Endothelial cell of umbilical vein (primary cell): ENCODE data around the gene RHOA.

Experiments
- CTCF ChIP-seq, 2 donors: IDR thresholded peaks; 1 replicate in 1 of 2; 2 replicates in 1 of 2; pipeline ENCODE4 v1.5.1; 2011; ENCODE audit warnings: low read length in 2 of 2, mild to moderate bottlenecking in 2 of 2, moderate library complexity in 2 of 2, control low read depth in 1 of 2, inconsistent platforms in 1 of 2, low read depth in 1 of 2; ENCODE audit not compliant: insufficient read depth in 1 of 2; ENCODE audit errors: extremely low read depth in 1 of 2
- EZH2 ChIP-seq: IDR thresholded peaks from 2 replicates; pipeline ENCODE4 v1.6.1; 2012; ENCODE audit warnings: borderline replicate concordance, low read depth, mild to moderate bottlenecking, moderate library complexity, low read length, inconsistent platforms; ENCODE audit not compliant: severe bottlenecking
- GATA2 ChIP-seq: IDR thresholded peaks from 2 replicates; pipeline ENCODE4 v1.7.0; 2011; ENCODE audit warnings: low read depth, mild to moderate bottlenecking, moderate library complexity, mixed read lengths, low read length; ENCODE audit not compliant: insufficient read length, insufficient read depth
- MYC ChIP-seq: IDR thresholded peaks from one replicate; pipeline ENCODE4 v1.6.1; 2011; ENCODE audit warnings: mild to moderate bottlenecking, low read depth, low read length
- POLR2A ChIP-seq: IDR thresholded peaks from 2 replicates; pipeline ENCODE4 v1.6.1; 2012; ENCODE audit warnings: low read depth, mild to moderate bottlenecking, control low read depth, low read length
- POLR2AphosphoS5 ChIP-seq: IDR thresholded peaks from 2 replicates; pipeline ENCODE4 v1.6.1; 2012; ENCODE audit warnings: low read depth, mild to moderate bottlenecking, control low read depth, low read length, moderate library complexity; ENCODE audit not compliant: insufficient read depth

- TF ChIP-seq CTCF (IDR thresholded peaks at IDR 0.05; ENCODE audit: extremely low read depth in 1 of 2, insufficient read depth in 1 of 2, low read depth in 1 of 2, low read length in 2 of 2) (no peak), EZH2 (no peak), POLR2A (no peak), POLR2AphosphoS5 (no peak), MYC (no peak), GATA2 (no peak)
These were observed 33.4 kb downstream of the RHOA start for GRCh38 chr3:49378249-49378895.
